Measurements from ENCODE around the gene ZFHX3. TPM values are rescaled to one million over a fixed set of nuclear protein-coding genes. Genes with fewer than 3 reads are reported as not detected.

ZFHX3 gene
- total RNA-seq, 1 donor from 2014 or later = 3.6 TPM

GRCh38 chr16:72833969-72834368 lies 214.0 kb downstream of the ZFHX3 start:
- DNase-seq (ENCODE audit: low read depth) = no peak

GRCh38 chr16:72833482-72833881 lies 214.4 kb downstream of the ZFHX3 start:
- no peak for DNase-seq (ENCODE audit: low read depth)

GRCh38 chr16:72832621-72833248 lies 215.2 kb downstream of the ZFHX3 start:
- DNase-seq (ENCODE audit: low read depth) = peak; percentile 83

- DNase-seq (ENCODE audit: low read depth) = peak; percentile 27
Measured at GRCh38 chr16:72829846-72830775, 217.8 kb downstream of the ZFHX3 start.

- no peak for DNase-seq (ENCODE audit: low read depth)
Measured at GRCh38 chr16:72827866-72828265, 220.1 kb downstream of the ZFHX3 start.

- DNase-seq (ENCODE audit: low read depth) = no peak
Measured at GRCh38 chr16:72825912-72826621, 221.9 kb downstream of the ZFHX3 start.

- DNase-seq (ENCODE audit: low read depth) = no peak
Measured at GRCh38 chr16:72824761-72825160, 223.2 kb downstream of the ZFHX3 start.

- no peak for DNase-seq (ENCODE audit: low read depth)
Measured at GRCh38 chr16:72824027-72824426, 223.9 kb downstream of the ZFHX3 start.

GRCh38 chr16:72821185-72821950 lies 226.6 kb downstream of the ZFHX3 start:
- no peak for DNase-seq (ENCODE audit: low read depth)

GRCh38 chr16:72819345-72819744 lies 228.6 kb downstream of the ZFHX3 start:
- peak; percentile 47 for DNase-seq (ENCODE audit: low read depth)

- no peak for DNase-seq (ENCODE audit: low read depth)
Measured at GRCh38 chr16:72818236-72818845, 229.6 kb downstream of the ZFHX3 start.

- no peak for DNase-seq (ENCODE audit: low read depth)
Measured at GRCh38 chr16:72815348-72816318, 232.3 kb downstream of the ZFHX3 start.

GRCh38 chr16:72814226-72814625 lies 233.7 kb downstream of the ZFHX3 start:
- no peak for DNase-seq (ENCODE audit: low read depth)

GRCh38 chr16:72812672-72813071 lies 235.3 kb downstream of the ZFHX3 start:
- no peak for DNase-seq (ENCODE audit: low read depth)

- DNase-seq (ENCODE audit: low read depth) = no peak
Measured at GRCh38 chr16:72811876-72812275, 236.1 kb downstream of the ZFHX3 start.

- no peak for DNase-seq (ENCODE audit: low read depth)
Measured at GRCh38 chr16:72811188-72811720, 236.7 kb downstream of the ZFHX3 start.

- no peak for DNase-seq (ENCODE audit: low read depth)
Measured at GRCh38 chr16:72810480-72810879, 237.4 kb downstream of the ZFHX3 start.

GRCh38 chr16:72809446-72809845 lies 238.5 kb downstream of the ZFHX3 start:
- DNase-seq (ENCODE audit: low read depth) = no peak

- no peak for DNase-seq (ENCODE audit: low read depth)
Measured at GRCh38 chr16:72808754-72809153, 239.2 kb downstream of the ZFHX3 start.

Data from myocyte (in vitro differentiated cells).